SU-DHL-6 (cell line): Measurements from ENCODE around the gene RAPGEF5.

ENCODE experiments used
- H2AFZ ChIP-seq: fragments of 200-600 bp; sonication (generic); 2 replicates; pipeline ENCODE4 v1.6.1; 2014; ENCODE audit warnings: low read depth, mild to moderate bottlenecking, moderate library complexity, mixed read lengths, antibody characterized with exemption, low read length; ENCODE audit not compliant: severe bottlenecking
- H3F3A ChIP-seq: fragments of 200-600 bp; shearing (Covaris generic); 2 replicates; pipeline ENCODE4 v1.6.0; 2016; ENCODE audit warnings: antibody characterized with exemption, mild to moderate bottlenecking; ENCODE audit not compliant: insufficient read depth
- H3K27ac ChIP-seq: fragments of 200-600 bp; sonication (generic); 2 replicates; pipeline ENCODE4 v1.5.1; 2016; ENCODE audit warnings: low read depth, mild to moderate bottlenecking, low read length, moderate library complexity, mixed read lengths
- H3K27me3 ChIP-seq: fragments of 200-600 bp; sonication (generic), shearing (Covaris generic); 2 replicates; pipeline ENCODE4 v1.6.0; 2014; ENCODE audit warnings: mild to moderate bottlenecking, low read length
- H3K36me3 ChIP-seq: fragments of 200-600 bp; sonication (generic); 2 replicates; pipeline ENCODE4 v1.6.1; 2014; ENCODE audit warnings: mild to moderate bottlenecking, low read length, mixed read lengths
- H3K4me2 ChIP-seq: fragments of 300-600, 200-600 bp; shearing (Covaris generic), sonication (generic); 2 replicates; pipeline ENCODE4 v1.6.0; 2014; ENCODE audit warnings: low read length, low read depth, mild to moderate bottlenecking; ENCODE audit not compliant: poor library complexity, severe bottlenecking
- H3K4me3 ChIP-seq: fragments of 200-600 bp; sonication (generic); 2 replicates; pipeline ENCODE4 v1.5.1; 2014; ENCODE audit warnings: antibody characterized with exemption, low read length, mild to moderate bottlenecking, mixed read lengths; ENCODE audit not compliant: insufficient read depth, poor library complexity, severe bottlenecking
- H3K79me2 ChIP-seq: fragments of 200-600 bp; sonication (generic); 2 replicates; pipeline ENCODE4 v1.6.1; 2014; ENCODE audit warnings: mild to moderate bottlenecking, low read length, moderate library complexity; ENCODE audit not compliant: insufficient read depth
- H3K9ac ChIP-seq: fragments of 200-600 bp; sonication (generic); 2 replicates; pipeline ENCODE4 v1.7.0; 2014; ENCODE audit warnings: mild to moderate bottlenecking, low read length
- H3K9me2 ChIP-seq: fragments of 200-600 bp; sonication (generic); replicated peaks from 2 replicates; pipeline ENCODE4 v1.6.1; 2014; ENCODE audit warnings: low read length; ENCODE audit not compliant: insufficient read depth
- H3K9me3 ChIP-seq: fragments of 200-600 bp; sonication (generic); 2 replicates; pipeline ENCODE4 v1.6.1; 2014; ENCODE audit warnings: low read length, mixed read lengths; ENCODE audit not compliant: insufficient read depth
- H4K20me1 ChIP-seq: fragments of 200-600 bp; sonication (generic); 2 replicates; pipeline ENCODE4 v1.6.1; 2014; ENCODE audit warnings: low read depth, mild to moderate bottlenecking, antibody characterized with exemption, low read length, moderate library complexity, mixed read lengths
- CTCF ChIP-seq: fragments of 200-600 bp; sonication (generic); IDR thresholded peaks from one replicate; pipeline ENCODE4 v1.5.1; 2017; ENCODE audit warnings: antibody characterized with exemption, mild to moderate bottlenecking, low read length, moderate library complexity; ENCODE audit not compliant: insufficient read depth, poor library complexity, severe bottlenecking
- EZH2phosphoT487 ChIP-seq: fragments of 200-600 bp; sonication (generic), shearing (Covaris generic); conservative IDR thresholded peaks from 2 replicates; pipeline ENCODE4 v1.6.1; 2018; ENCODE audit warnings: mild to moderate bottlenecking, antibody characterized with exemption, low read length, moderate library complexity, mixed read lengths

The RAPGEF5 gene

GRCh38 chr7:22323714-22324113 is 33.2 kb downstream of the RAPGEF5 start:
- Histone ChIP-seq H3K9me3 (no peaks in the 10 kb centered on the region), H4K20me1 (no peaks in the 10 kb centered on the region), H3K79me2 (no peaks in the 10 kb centered on the region), H3K4me2 (no peak overlapping the region), H3K9me2 (no peaks in the 10 kb centered on the region), H3K27ac (no peak overlapping the region), H2AFZ (no peak overlapping the region), H3K4me3 (no peak overlapping the region), H3K27me3 (no peaks in the 10 kb centered on the region), H3K36me3 (no peaks in the 10 kb centered on the region), H3F3A (no peaks in the 10 kb centered on the region), H3K9ac (no peak overlapping the region)
- TF ChIP-seq EZH2phosphoT487 (no peak), CTCF (no peak)

DNA sequence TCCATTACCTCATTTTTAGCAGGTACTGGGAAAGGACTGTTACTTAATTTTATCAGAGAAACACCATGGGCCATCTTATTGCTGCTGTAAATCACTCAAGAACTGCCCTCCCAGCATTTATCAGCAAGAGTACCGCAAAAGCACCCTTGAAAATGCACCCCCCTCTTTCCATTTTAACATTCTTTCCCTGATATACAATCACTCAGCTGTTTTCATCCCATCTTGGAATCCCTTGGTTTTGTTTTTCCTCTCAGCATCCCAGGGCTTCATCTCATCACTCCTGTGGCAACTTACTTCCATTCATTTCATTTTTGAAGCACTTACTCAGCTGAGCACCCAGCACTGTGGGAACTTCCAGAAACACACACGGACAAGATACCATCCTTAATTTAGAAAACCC is 36.5 kb downstream of the RAPGEF5 start:
- Histone ChIP-seq H3K79me2 (no peaks in the 10 kb centered on the region), H2AFZ (no peak overlapping the region), H3K27me3 (no peaks in the 10 kb centered on the region), H3K36me3 (no peaks in the 10 kb centered on the region), H3K9me3 (no peaks in the 10 kb centered on the region), H4K20me1 (no peaks in the 10 kb centered on the region), H3K27ac (no peak overlapping the region), H3K9ac (no peak overlapping the region), H3K4me2 (no peak overlapping the region), H3K9me2 (no peaks in the 10 kb centered on the region), H3K4me3 (no peak overlapping the region), H3F3A (no peaks in the 10 kb centered on the region)
- no peak for TF ChIP-seq EZH2phosphoT487
- no peak for TF ChIP-seq CTCF

DNA sequence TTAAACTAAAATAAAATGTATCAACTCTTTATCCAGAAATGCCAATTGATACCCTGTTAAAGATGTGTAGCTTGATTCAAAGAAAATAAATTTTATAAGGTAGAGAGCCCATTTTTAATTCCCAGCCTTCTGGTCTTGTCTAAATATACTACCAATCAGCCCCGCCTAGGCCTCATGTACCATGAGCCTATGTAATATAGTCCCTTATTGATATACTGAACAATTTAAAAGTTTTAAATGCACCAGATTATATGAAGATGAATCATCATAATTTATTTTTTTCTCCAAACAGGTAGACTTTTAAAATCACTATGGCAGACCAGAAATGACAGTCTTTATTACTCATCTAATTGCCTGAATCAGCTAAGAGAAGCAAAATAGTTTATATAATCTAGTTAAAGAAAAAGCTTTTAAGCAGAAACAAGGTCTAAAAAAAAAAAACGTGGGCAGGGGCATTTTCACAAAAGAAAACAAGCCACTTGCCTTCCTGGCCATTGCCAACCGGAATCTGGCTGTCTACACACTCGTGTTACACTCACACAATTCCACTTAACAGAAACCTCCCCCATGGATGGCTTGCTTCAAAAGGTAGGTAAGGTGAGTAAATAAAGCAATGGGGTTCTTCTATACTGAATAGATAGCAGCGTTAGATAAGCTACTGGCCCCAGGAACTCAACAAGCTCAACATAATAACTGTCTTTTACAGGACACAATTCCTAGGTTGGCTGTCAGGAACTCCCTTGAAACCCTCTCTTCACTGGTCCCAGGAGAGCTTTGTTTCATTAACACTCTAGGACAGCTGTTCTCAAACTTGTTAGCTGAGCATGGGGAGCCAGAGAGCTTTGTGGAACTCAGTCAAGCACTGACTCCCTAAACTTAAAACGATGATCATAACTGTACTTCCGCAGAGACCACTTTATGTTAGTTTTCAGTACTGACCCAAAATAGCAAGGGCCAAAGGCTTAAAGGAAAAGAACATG is 37.2 kb downstream of the RAPGEF5 start:
- TF ChIP-seq CTCF: no peak
- no peak for TF ChIP-seq EZH2phosphoT487
- H3K4me2 ChIP-seq: no peak overlapping the region
- H4K20me1 ChIP-seq: no peaks in the 10 kb centered on the region
- H3K27me3 ChIP-seq: no peaks in the 10 kb centered on the region
- no peaks in the 10 kb centered on the region for H3F3A ChIP-seq
- H3K9me2 ChIP-seq: no peaks in the 10 kb centered on the region
- H3K27ac ChIP-seq: no peak overlapping the region
- no peak overlapping the region for H3K9ac ChIP-seq
- H3K79me2 ChIP-seq: no peaks in the 10 kb centered on the region
- H2AFZ ChIP-seq: no peak overlapping the region
- H3K9me3 ChIP-seq: no peaks in the 10 kb centered on the region
- no peak overlapping the region for H3K4me3 ChIP-seq
- H3K36me3 ChIP-seq: no peaks in the 10 kb centered on the region
